Cardiac muscle cell (in vitro differentiated cells and primary cell): ENCODE measurements around the gene SNX13. TPM values are rescaled to one million over a fixed set of nuclear protein-coding genes. Genes with fewer than 3 reads are reported as not detected.

Experiments
- DNase-seq, 2 donors: peaks; one replicate each; pipeline versions ENCODE4 v3.0.0 to v3.0.0-alpha.2; 2010 to 2017; ENCODE audit warnings: low read depth in 1 of 2, low spot score in 1 of 2
- H3K27ac ChIP-seq: fragments of 200-600 bp; sonication (generic); 2 replicates; pipeline ENCODE4 v1.5.1; 2016
- H3K27me3 ChIP-seq: fragments of 200-600 bp; sonication (generic); 2 replicates; pipeline ENCODE4 v1.6.0; 2016; ENCODE audit warnings: control low read depth
- H3K36me3 ChIP-seq: fragments of 200-600 bp; sonication (generic); 2 replicates; pipeline ENCODE4 v1.5.1; 2016; ENCODE audit warnings: control low read depth
- H3K4me1 ChIP-seq: fragments of 200-600 bp; sonication (generic); 2 replicates; pipeline ENCODE4 v1.8.1; 2017; ENCODE audit warnings: low read depth, mild to moderate bottlenecking, mixed run types
- H3K4me3 ChIP-seq: fragments of 200-600 bp; sonication (generic); 2 replicates; pipeline ENCODE4 v1.5.1; 2016; ENCODE audit warnings: mild to moderate bottlenecking
- H3K9me3 ChIP-seq: fragments of 200-600 bp; sonication (generic); 2 replicates; pipeline ENCODE4 v1.5.1; 2017; ENCODE audit warnings: low read depth, mild to moderate bottlenecking, control low read depth
- CTCF ChIP-seq: IDR thresholded peaks from 2 replicates; pipeline ENCODE4 v1.5.1; 2012; ENCODE audit warnings: low read depth, mild to moderate bottlenecking, low read length
- polyA plus RNA-seq: library from polyadenylated mRNA; unstranded; fragments of >200 nt; fragmentation: Nextera tagmentation; extraction: Ambion mirVana; gene quantifications from 2 replicates; pipeline ENCODE4 v1.2.1, GENCODE V29; 2016
- total RNA-seq: library from RNA; depleted of rRNA; stranded (reverse); fragments of >200 nt; gene quantifications from 2 replicates; pipeline ENCODE4 v1.2.3, GENCODE V29; 2016

The SNX13 gene
- total and polyA plus RNA-seq, 2 experiments from 2014 or later: 11.0 to 86.8 TPM

GRCh38 chr7:17934094-17934493, 6.2 kb downstream of the SNX13 start:
- no peak for DNase-seq
- H3K4me3 ChIP-seq: no peak overlapping the region
- H3K27ac ChIP-seq: no peak overlapping the region
- H3K4me1 ChIP-seq: peaks cover 36% of the 10 kb centered on the region
- no peaks in the 10 kb centered on the region for H3K9me3 ChIP-seq
- H3K36me3 ChIP-seq: no peaks in the 10 kb centered on the region
- TF ChIP-seq CTCF: no peak
- H3K27me3 ChIP-seq: no peaks in the 10 kb centered on the region

- Histone ChIP-seq H3K36me3 (no peaks in the 10 kb centered on the region), H3K9me3 (no peaks in the 10 kb centered on the region), H3K4me1 (peaks cover 29% of the 10 kb centered on the region), H3K27me3 (no peaks in the 10 kb centered on the region), H3K27ac (no peak overlapping the region), H3K4me3 (no peak overlapping the region)
- no peak for TF ChIP-seq CTCF
- DNase-seq: peak in 1 of 2 donors; percentile 70
Observed at GRCh38 chr7:17932770-17933169, 7.5 kb downstream of the SNX13 start.

- DNase-seq: no peak
- H3K27ac ChIP-seq: no peak overlapping the region
- H3K4me1 ChIP-seq: peaks cover 26% of the 10 kb centered on the region
- no peaks in the 10 kb centered on the region for H3K9me3 ChIP-seq
- H3K36me3 ChIP-seq: no peaks in the 10 kb centered on the region
- H3K4me3 ChIP-seq: no peak overlapping the region
- H3K27me3 ChIP-seq: no peaks in the 10 kb centered on the region
- TF ChIP-seq CTCF: no peak
Observed at GRCh38 chr7:17931069-17931468, 9.2 kb downstream of the SNX13 start.

GRCh38 chr7:17930546-17930945, 9.7 kb downstream of the SNX13 start:
- no peak for DNase-seq
- TF ChIP-seq CTCF: no peak
- Histone ChIP-seq H3K27me3 (no peaks in the 10 kb centered on the region), H3K4me1 (peaks cover 26% of the 10 kb centered on the region), H3K27ac (no peak overlapping the region), H3K36me3 (no peaks in the 10 kb centered on the region), H3K9me3 (no peaks in the 10 kb centered on the region), H3K4me3 (no peak overlapping the region)

- Histone ChIP-seq H3K9me3 (no peaks in the 10 kb centered on the region), H3K27ac (no peak overlapping the region), H3K36me3 (no peaks in the 10 kb centered on the region), H3K4me3 (no peak overlapping the region), H3K27me3 (no peaks in the 10 kb centered on the region), H3K4me1 (peaks cover 26% of the 10 kb centered on the region)
- DNase-seq: no peak
- TF ChIP-seq CTCF: no peak
Observed at GRCh38 chr7:17929647-17930395, 10.5 kb downstream of the SNX13 start.
